GM12892 (cell line): ENCODE measurements around the gene SGTB.

ENCODE experiments used
- POLR2A ChIP-seq: IDR thresholded peaks from 2 replicates; pipeline ENCODE4 v1.6.1; 2011; ENCODE audit warnings: low read depth, low read length, control low read depth
- POLR2AphosphoS5 ChIP-seq: IDR thresholded peaks from 2 replicates; pipeline ENCODE4 v1.6.1; 2011; ENCODE audit warnings: low read depth, low read length, control low read depth
- TAF1 ChIP-seq: IDR thresholded peaks from 2 replicates; pipeline ENCODE4 v1.6.1; 2011; ENCODE audit warnings: low read depth, mild to moderate bottlenecking, control low read depth, low read length, borderline replicate concordance

DNA sequence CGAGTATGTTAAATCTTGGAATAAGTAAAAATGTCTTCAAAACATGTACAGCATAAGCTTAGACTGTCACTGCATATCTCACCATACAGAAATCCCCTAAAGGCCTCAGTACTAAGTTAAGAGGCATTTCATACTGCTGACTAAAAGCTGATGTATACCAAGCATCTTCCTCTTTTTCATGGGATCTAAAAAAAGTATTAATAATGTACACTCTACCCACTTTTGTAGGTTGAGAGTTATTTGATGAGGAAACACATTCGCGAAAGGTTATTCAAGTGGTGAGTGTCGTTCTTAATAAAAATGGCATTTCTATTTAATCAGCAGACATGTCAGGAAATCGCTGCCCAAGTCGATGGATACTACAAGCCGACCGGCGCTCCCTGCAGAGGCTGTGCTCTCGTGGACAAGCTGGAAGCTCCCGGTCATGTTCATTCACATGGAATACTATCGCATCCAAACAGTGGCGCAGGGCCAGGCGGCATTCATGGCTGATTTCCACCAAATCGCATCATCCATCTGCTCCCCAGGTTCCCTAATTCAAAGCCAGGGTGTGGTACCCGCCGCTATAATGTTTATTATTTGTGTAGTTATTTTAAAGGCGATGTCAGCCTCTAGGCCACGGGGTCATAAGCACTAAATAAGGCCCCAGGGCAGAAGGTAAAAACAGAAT lies 724 bp downstream of the SGTB start:
- TF ChIP-seq POLR2AphosphoS5 (no peak), POLR2A (no peak), TAF1 (no peak)
